GM12878 (cell line): ENCODE results near the gene DCC. TPM values are rescaled to one million over a fixed set of nuclear protein-coding genes. Genes with fewer than 3 reads are reported as not detected.

ENCODE experiments used
- ATAC-seq: fragments of 200-7000 bp; cut with Tn5 transposase; 3 replicates; pipeline ENCODE4 v1.9.1; 2020; ENCODE audit warnings: mild to moderate bottlenecking, moderate library complexity
- BruUV-seq: library from RNA; stranded (reverse); fragments of 400-500 nt; replicated peaks from 2 replicates; lab custom pipeline; 2021; lab: Mats Ljungman, UMichigan
- CTCF ChIA-PET: fragments of 300-600 bp; sonication (Branson Sonifier 250); formaldehyde crosslinking; extraction: SDS; loops from one replicate; lab custom pipeline; 2021; ENCODE audit warnings: inconsistent platforms; lab: Yijun Ruan, JAX
- POLR2A ChIA-PET: fragments of 350-600 bp; formaldehyde crosslinking; extraction: SDS; loops from one replicate; lab custom pipeline; 2021; ENCODE audit warnings: inconsistent platforms; lab: Charles Lee
- RAD21 ChIA-PET: fragments of 300-600 bp; sonication (Branson Sonifier 250); formaldehyde crosslinking; loops from one replicate; lab custom pipeline; 2023; ENCODE audit warnings: antibody characterized with exemption; ENCODE audit not compliant: unreplicated experiment; lab: Charles Lee
- SMC1A ChIA-PET: fragments of 300-600 bp; sonication (Branson Sonifier 250); formaldehyde crosslinking; loops from one replicate; lab custom pipeline; 2023; ENCODE audit not compliant: unreplicated experiment, uncharacterized antibody; lab: Charles Lee
- DNase-seq: peaks from one replicate; pipeline ENCODE4 v3.0.0-alpha.2; 2011; ENCODE audit warnings: low read depth, low spot score
- FAIRE-seq: peaks from 3 replicates; lab custom pipeline; 2011; peaks lifted over from hg19 to GRCh38; lab: Jason Lieb, UNC
- H2AFZ ChIP-seq: 2 replicates; pipeline ENCODE4 v1.6.0; 2011; ENCODE audit warnings: low read depth, low read length, control low read depth; ENCODE audit not compliant: control insufficient read depth
- H3K27ac ChIP-seq: 2 replicates; pipeline ENCODE4 v1.5.1; 2011; ENCODE audit warnings: control low read depth; ENCODE audit not compliant: control insufficient read depth, insufficient read depth
- H3K27me3 ChIP-seq, 2 experiments: replicated peaks in 1 of 2; 2 replicates each; pipeline versions ENCODE4 v1.6.0 to v1.6.1; 2011; ENCODE audit warnings: low read length in 1 of 2; ENCODE audit not compliant: control insufficient read depth in 2 of 2, insufficient read depth in 2 of 2
- H3K36me3 ChIP-seq, 2 experiments: 2 replicates each; pipeline ENCODE4 v1.5.1; 2011; ENCODE audit warnings: low read length in 1 of 2; ENCODE audit not compliant: control insufficient read depth in 2 of 2, insufficient read depth in 2 of 2
- H3K4me1 ChIP-seq: 2 replicates; pipeline ENCODE4 v1.6.1; 2011; ENCODE audit warnings: mild to moderate bottlenecking, low read length, moderate library complexity, mixed read lengths; ENCODE audit not compliant: control insufficient read depth, insufficient read depth
- H3K4me2 ChIP-seq: 2 replicates; pipeline ENCODE4 v1.6.0; 2011; ENCODE audit warnings: control low read depth; ENCODE audit not compliant: control insufficient read depth, insufficient read depth
- H3K4me3 ChIP-seq: fragments of 200-600 bp; sonication (generic); 2 replicates; pipeline ENCODE4 v1.5.1; 2016
- H3K79me2 ChIP-seq: 2 replicates; pipeline ENCODE4 v1.6.0; 2011; ENCODE audit warnings: low read length; ENCODE audit not compliant: control insufficient read depth, insufficient read depth
- H3K9ac ChIP-seq: 2 replicates; pipeline ENCODE4 v1.8.0; 2011; ENCODE audit warnings: low read length, control low read depth, mixed read lengths; ENCODE audit not compliant: control insufficient read depth, insufficient read depth
- H3K9me3 ChIP-seq: replicated peaks from 3 replicates; pipeline ENCODE4 v1.5.1; 2011; ENCODE audit warnings: mild to moderate bottlenecking, low read length; ENCODE audit not compliant: control insufficient read depth, insufficient read depth
- H4K20me1 ChIP-seq: 2 replicates; pipeline ENCODE4 v1.6.0; 2011; ENCODE audit not compliant: control insufficient read depth, insufficient read depth
- BCL11A ChIP-seq: IDR thresholded peaks from 2 replicates; pipeline ENCODE4 v1.6.1; 2011; ENCODE audit warnings: low read depth, low read length
- BMI1 ChIP-seq: fragments of 450-650 bp; IDR thresholded peaks from 2 replicates; pipeline ENCODE4 v1.6.1; 2016; ENCODE audit warnings: mild to moderate bottlenecking, moderate library complexity, borderline replicate concordance
- CBFB ChIP-seq: IDR thresholded peaks from 2 replicates; pipeline ENCODE4 v1.6.1; 2016; ENCODE audit warnings: antibody characterized with exemption, low read depth
- EP300 ChIP-seq, 2 experiments: fragments of 150-350 bp in 1 of 2; IDR thresholded peaks; 2 replicates each; pipeline ENCODE4 v1.6.1; 2011 to 2012; ENCODE audit warnings: low read depth in 2 of 2, low read length in 2 of 2, borderline replicate concordance in 1 of 2, improper control_type of control experiment in 1 of 2, inconsistent platforms in 1 of 2; ENCODE audit not compliant: control insufficient read depth in 1 of 2
- HDAC2 ChIP-seq: fragments of 200-600 bp; sonication (generic); IDR thresholded peaks from 2 replicates; pipeline ENCODE4 v1.6.1; 2017
- MEF2A ChIP-seq: IDR thresholded peaks from 2 replicates; pipeline ENCODE4 v1.6.1; 2011; ENCODE audit warnings: low read depth, mild to moderate bottlenecking, low read length, moderate library complexity; ENCODE audit not compliant: insufficient read depth
- NFYA ChIP-seq: IDR thresholded peaks from 2 replicates; pipeline ENCODE4 v1.6.1; 2011; ENCODE audit warnings: low read depth, mild to moderate bottlenecking, low read length, improper control_type of control experiment, borderline replicate concordance
- NR2C1 ChIP-seq: fragments of 450-650 bp; IDR thresholded peaks from 2 replicates; pipeline ENCODE4 v1.6.1; 2017; ENCODE audit warnings: antibody characterized with exemption, mild to moderate bottlenecking, moderate library complexity
- POLR2AphosphoS2 ChIP-seq: IDR thresholded peaks from 2 replicates; pipeline ENCODE4 v1.6.1; 2011; ENCODE audit warnings: low read depth, mild to moderate bottlenecking, low read length, improper control_type of control experiment, moderate library complexity
- SUZ12 ChIP-seq: fragments of 200-600 bp; sonication (generic); IDR thresholded peaks from one replicate; pipeline ENCODE4 v1.6.1; 2018; ENCODE audit warnings: antibody characterized with exemption, mild to moderate bottlenecking; ENCODE audit not compliant: unreplicated experiment
- TBL1XR1 ChIP-seq: IDR thresholded peaks from 2 replicates; pipeline ENCODE4 v1.6.1; 2012; ENCODE audit warnings: low read depth, low read length, improper control_type of control experiment
- ZNF217 ChIP-seq: fragments of 450-650 bp; IDR thresholded peaks from 2 replicates; pipeline ENCODE4 v1.6.1; 2017; ENCODE audit warnings: antibody characterized with exemption, mild to moderate bottlenecking
- WGBS: methylation state at CpG from one replicate; pipeline ENCODE4 v1.1.6; 2016; ENCODE audit warnings: low lambda C conversion rate; ENCODE audit not compliant: insufficient replicate concordance, insufficient coverage; ENCODE audit errors: missing lambda C conversion rate; 5-methylcytosine and 5-hydroxymethylcytosine counted together
- in situ Hi-C: fragments of 300-500 bp; cut with MboI; formaldehyde crosslinking; loops from 9 replicates; pipeline ENCODE4 v1.14.3; 2018; ENCODE audit warnings: mixed read lengths
- intact Hi-C: fragments of 100-400 bp; cut with micrococcal nuclease; formaldehyde crosslinking; loops from one replicate; pipeline ENCODE4 v1.14.2; 2022; ENCODE audit not compliant: unreplicated experiment
- polyA plus RNA-seq, 11 experiments: library from polyadenylated mRNA; depleted of rRNA in 4 of 11; unstranded in 6 of 11; stranded (reverse) in 5 of 11; fragments of >200 nt; fragmentation: Nextera tagmentation in 4 of 11; fragmentation: Illumina TruSeq in 1 of 11; extraction: Ambion mirVana in 4 of 11; extraction: Trizol in 1 of 11; gene quantifications; 1 replicate in 1 of 11; 2 replicates in 10 of 11; pipeline versions ENCODE4 v1.2.1 to v1.2.3, GENCODE V29; 2011 to 2016; ENCODE audit warnings: inconsistent platforms in 2 of 11, missing spikeins in 2 of 11, low read depth in 1 of 11
- total RNA-seq, 4 experiments: library from RNA; depleted of rRNA in 3 of 4; stranded (reverse); fragments of >200 nt in 3 of 4; fragmentation: Illumina TruSeq in 1 of 4; extraction: Trizol in 1 of 4; gene quantifications; 2 replicates each; pipeline versions ENCODE4 v1.2.1 to v1.2.3, GENCODE V29; 2013 to 2021
- TF ChIP-seq, protein P1 (sequence below): fragments of 450-650 bp; IDR thresholded peaks from 2 replicates; pipeline ENCODE4 v1.6.1; 2017; ENCODE audit warnings: antibody characterized with exemption, mild to moderate bottlenecking, moderate library complexity
- TF ChIP-seq, protein P2 (sequence below): IDR thresholded peaks from 2 replicates; pipeline ENCODE4 v1.6.1; 2011; ENCODE audit warnings: borderline replicate concordance, low read depth, mild to moderate bottlenecking, moderate library complexity, mixed read lengths, low read length; ENCODE audit not compliant: insufficient read depth; ENCODE audit errors: extremely low read length

Gene DCC
- total and polyA plus RNA-seq, 10 of the 15 experiments (the other 5 are each of a cell fraction or from before 2014, with no cell fraction given), result 0.01 TPM; not detected in 9

DNA sequence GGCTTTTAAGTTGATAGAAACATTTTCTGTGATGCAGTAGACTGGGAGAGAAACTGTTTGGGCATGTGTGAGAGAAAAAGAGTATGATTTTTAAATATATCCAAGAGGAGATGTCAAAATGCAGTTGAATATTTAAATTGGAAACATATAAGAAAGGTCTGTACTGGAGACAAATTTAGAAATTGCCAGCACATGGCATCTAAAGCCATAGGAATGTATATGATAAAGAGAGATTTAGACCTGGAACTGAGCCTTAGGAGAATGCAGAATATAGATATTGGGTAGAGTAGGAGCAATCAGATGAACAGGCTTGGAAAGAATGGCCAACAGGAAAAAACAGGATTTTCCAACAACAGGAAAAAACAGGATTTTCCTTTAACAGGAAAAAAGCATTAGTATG lies 1203.7 kb downstream of the DCC start:
- no TSS peak for BruUV-seq
- CTCF ChIA-PET, result no interaction called here
- no peak for FAIRE-seq

GRCh38 chr18:53544917-53545316 lies 1204.9 kb downstream of the DCC start:
- H4K20me1 ChIP-seq, result no peaks in the 10 kb centered on the region
- ATAC-seq (no peak), DNase-seq (no peak), FAIRE-seq (no peak)
- H3K4me3 ChIP-seq, result no peak overlapping the region
- H2AFZ ChIP-seq, result no peak overlapping the region
- BruUV-seq, result no TSS peak
- H3K4me1 ChIP-seq, result no peaks in the 10 kb centered on the region
- RAD21 ChIA-PET, result no interaction called here
- H3K27me3 ChIP-seq, result no peaks in the 10 kb centered on the region
- in situ Hi-C loops, result no loop called here
- no peaks in the 10 kb centered on the region for H3K79me2 ChIP-seq
- intact Hi-C loops, result no loop called here
- TF ChIP-seq EP300 (IDR thresholded peaks at IDR 0.05; ENCODE audit: borderline replicate concordance in 1 of 2, control insufficient read depth in 1 of 2, low read depth in 2 of 2, low read length in 2 of 2) (no peak), HDAC2 (no peak), SUZ12 (no peak), TBL1XR1 (no peak), MEF2A (no peak), BMI1 (no peak)
- TF ChIP-seq, protein P1, sequence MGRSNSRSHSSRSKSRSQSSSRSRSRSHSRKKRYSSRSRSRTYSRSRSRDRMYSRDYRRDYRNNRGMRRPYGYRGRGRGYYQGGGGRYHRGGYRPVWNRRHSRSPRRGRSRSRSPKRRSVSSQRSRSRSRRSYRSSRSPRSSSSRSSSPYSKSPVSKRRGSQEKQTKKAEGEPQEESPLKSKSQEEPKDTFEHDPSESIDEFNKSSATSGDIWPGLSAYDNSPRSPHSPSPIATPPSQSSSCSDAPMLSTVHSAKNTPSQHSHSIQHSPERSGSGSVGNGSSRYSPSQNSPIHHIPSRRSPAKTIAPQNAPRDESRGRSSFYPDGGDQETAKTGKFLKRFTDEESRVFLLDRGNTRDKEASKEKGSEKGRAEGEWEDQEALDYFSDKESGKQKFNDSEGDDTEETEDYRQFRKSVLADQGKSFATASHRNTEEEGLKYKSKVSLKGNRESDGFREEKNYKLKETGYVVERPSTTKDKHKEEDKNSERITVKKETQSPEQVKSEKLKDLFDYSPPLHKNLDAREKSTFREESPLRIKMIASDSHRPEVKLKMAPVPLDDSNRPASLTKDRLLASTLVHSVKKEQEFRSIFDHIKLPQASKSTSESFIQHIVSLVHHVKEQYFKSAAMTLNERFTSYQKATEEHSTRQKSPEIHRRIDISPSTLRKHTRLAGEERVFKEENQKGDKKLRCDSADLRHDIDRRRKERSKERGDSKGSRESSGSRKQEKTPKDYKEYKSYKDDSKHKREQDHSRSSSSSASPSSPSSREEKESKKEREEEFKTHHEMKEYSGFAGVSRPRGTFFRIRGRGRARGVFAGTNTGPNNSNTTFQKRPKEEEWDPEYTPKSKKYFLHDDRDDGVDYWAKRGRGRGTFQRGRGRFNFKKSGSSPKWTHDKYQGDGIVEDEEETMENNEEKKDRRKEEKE, result no peak
- TF ChIP-seq, protein P2, sequence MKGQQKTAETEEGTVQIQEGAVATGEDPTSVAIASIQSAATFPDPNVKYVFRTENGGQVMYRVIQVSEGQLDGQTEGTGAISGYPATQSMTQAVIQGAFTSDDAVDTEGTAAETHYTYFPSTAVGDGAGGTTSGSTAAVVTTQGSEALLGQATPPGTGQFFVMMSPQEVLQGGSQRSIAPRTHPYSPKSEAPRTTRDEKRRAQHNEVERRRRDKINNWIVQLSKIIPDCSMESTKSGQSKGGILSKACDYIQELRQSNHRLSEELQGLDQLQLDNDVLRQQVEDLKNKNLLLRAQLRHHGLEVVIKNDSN, result no peak
- no peaks in the 10 kb centered on the region for H3K9me3 ChIP-seq
- CTCF ChIA-PET, result no interaction called here
- no peak overlapping the region for H3K9ac ChIP-seq
- SMC1A ChIA-PET, result interaction anchor here (0.7 kb wide), 1 partner anchor 421 kb away, joined by 3 read pairs; no protein-coding TSS in a partner anchor
- H3K4me2 ChIP-seq, result no peak overlapping the region
- H3K36me3 ChIP-seq, result no peaks in the 10 kb centered on the region
- H3K27ac ChIP-seq, result no peak overlapping the region
- 3% methylated on average over 3 of the region's 3 CpGs for WGBS
- POLR2A ChIA-PET, result no interaction called here

More for the DNA sequence above, 1203.7 kb downstream of the DCC start:
- Histone ChIP-seq H3K4me2 (no peak overlapping the region), H3K27me3 (no peaks in the 10 kb centered on the region), H3K4me1 (no peaks in the 10 kb centered on the region), H3K4me3 (no peak overlapping the region), H4K20me1 (no peaks in the 10 kb centered on the region), H2AFZ (no peak overlapping the region), H3K9ac (no peak overlapping the region), H3K36me3 (no peaks in the 10 kb centered on the region), H3K27ac (no peak overlapping the region), H3K9me3 (no peaks in the 10 kb centered on the region), H3K79me2 (no peaks in the 10 kb centered on the region)
- in situ Hi-C loops, result no loop called here
- intact Hi-C loops, result no loop called here
- SMC1A ChIA-PET, result no interaction called here
- DNase-seq (no peak), ATAC-seq (no peak)
- TF ChIP-seq SUZ12 (no peak), NR2C1 (no peak), ZNF217 (no peak), CBFB (no peak), POLR2AphosphoS2 (no peak), BCL11A (no peak), NFYA (no peak)
- RAD21 ChIA-PET, result no interaction called here
- POLR2A ChIA-PET, result no interaction called here
